DOHH2 (cell line): ENCODE data around the gene SLC5A4.

Source experiments
- EZH2phosphoT487 ChIP-seq: fragments of 200-600 bp; sonication (generic); IDR thresholded peaks from 2 replicates; pipeline ENCODE4 v1.6.1; 2017; ENCODE audit warnings: borderline replicate concordance, mild to moderate bottlenecking, antibody characterized with exemption, low read length, moderate library complexity, mixed read lengths
- TF ChIP-seq, protein P1 (sequence below): fragments of 200-600 bp; sonication (generic); IDR thresholded peaks from one replicate; pipeline ENCODE4 v1.5.1; 2014; ENCODE audit warnings: antibody characterized with exemption, mild to moderate bottlenecking, low read depth, low read length; ENCODE audit not compliant: poor library complexity, severe bottlenecking

DNA sequence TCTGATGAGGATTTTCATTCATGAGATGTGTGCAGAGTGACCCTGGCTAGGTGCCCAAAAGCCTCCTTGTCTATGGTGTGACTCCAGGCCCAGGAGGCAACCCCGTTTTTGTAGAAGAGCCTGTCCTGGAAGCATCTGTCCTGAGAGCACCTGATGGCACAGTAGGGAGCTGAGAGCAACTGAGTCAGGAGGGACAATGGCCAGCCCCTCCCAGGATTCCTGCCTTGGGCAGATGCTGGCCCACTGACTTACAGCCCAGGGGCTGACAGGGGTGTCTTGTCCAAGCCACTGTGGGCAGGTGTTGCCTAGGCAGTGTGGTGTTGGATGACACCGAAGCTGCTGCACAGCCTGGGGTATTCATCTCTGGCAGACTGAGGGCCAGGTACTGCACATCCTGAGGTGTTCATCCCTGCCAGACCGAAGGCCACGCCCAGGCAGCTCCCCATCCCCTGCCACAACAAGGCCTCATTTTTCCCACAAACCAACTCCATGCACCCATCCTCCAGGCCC lies 47.1 kb downstream of the SLC5A4 start:
- TF ChIP-seq, protein P1, sequence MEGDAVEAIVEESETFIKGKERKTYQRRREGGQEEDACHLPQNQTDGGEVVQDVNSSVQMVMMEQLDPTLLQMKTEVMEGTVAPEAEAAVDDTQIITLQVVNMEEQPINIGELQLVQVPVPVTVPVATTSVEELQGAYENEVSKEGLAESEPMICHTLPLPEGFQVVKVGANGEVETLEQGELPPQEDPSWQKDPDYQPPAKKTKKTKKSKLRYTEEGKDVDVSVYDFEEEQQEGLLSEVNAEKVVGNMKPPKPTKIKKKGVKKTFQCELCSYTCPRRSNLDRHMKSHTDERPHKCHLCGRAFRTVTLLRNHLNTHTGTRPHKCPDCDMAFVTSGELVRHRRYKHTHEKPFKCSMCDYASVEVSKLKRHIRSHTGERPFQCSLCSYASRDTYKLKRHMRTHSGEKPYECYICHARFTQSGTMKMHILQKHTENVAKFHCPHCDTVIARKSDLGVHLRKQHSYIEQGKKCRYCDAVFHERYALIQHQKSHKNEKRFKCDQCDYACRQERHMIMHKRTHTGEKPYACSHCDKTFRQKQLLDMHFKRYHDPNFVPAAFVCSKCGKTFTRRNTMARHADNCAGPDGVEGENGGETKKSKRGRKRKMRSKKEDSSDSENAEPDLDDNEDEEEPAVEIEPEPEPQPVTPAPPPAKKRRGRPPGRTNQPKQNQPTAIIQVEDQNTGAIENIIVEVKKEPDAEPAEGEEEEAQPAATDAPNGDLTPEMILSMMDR = no peak
- no peak for TF ChIP-seq EZH2phosphoT487
